GM23248 (cell line): ENCODE results near the gene TREM1. TPM values are rescaled to one million over a fixed set of nuclear protein-coding genes. Genes with fewer than 3 reads are reported as not detected.

ENCODE experiments used
- DNase-seq: peaks from one replicate; pipeline ENCODE4 v3.0.0-alpha.2; 2015
- H2AFZ ChIP-seq: fragments of 200-600 bp; sonication (generic); 2 replicates; pipeline ENCODE4 v1.6.1; 2016; ENCODE audit warnings: antibody characterized with exemption
- H3F3A ChIP-seq: fragments of 200-600 bp; sonication (generic); 2 replicates; pipeline ENCODE4 v1.6.1; 2016; ENCODE audit warnings: mild to moderate bottlenecking, antibody characterized with exemption, mixed run types; ENCODE audit not compliant: insufficient read depth
- H3K27ac ChIP-seq: fragments of 200-600 bp; sonication (generic); 2 replicates; pipeline ENCODE4 v1.5.1; 2016; ENCODE audit warnings: mild to moderate bottlenecking
- H3K27me3 ChIP-seq: fragments of 200-600 bp; sonication (generic); replicated peaks from 2 replicates; pipeline ENCODE4 v1.6.1; 2016; ENCODE audit warnings: mild to moderate bottlenecking; ENCODE audit not compliant: insufficient read depth
- H3K36me3 ChIP-seq: fragments of 200-600 bp; sonication (generic); 2 replicates; pipeline ENCODE4 v1.6.1; 2016; ENCODE audit warnings: low read depth, mild to moderate bottlenecking
- H3K4me1 ChIP-seq: fragments of 200-600 bp; sonication (generic); 2 replicates; pipeline ENCODE4 v1.6.1; 2016; ENCODE audit warnings: mild to moderate bottlenecking; ENCODE audit not compliant: insufficient read depth
- H3K4me2 ChIP-seq: fragments of 200-600 bp; sonication (generic); one replicate; pipeline ENCODE4 v1.6.1; 2016; ENCODE audit warnings: mild to moderate bottlenecking; ENCODE audit not compliant: unreplicated experiment
- H3K4me3 ChIP-seq: fragments of 200-600 bp; sonication (generic); 2 replicates; pipeline ENCODE4 v1.5.1; 2016; ENCODE audit warnings: mild to moderate bottlenecking
- H3K79me2 ChIP-seq: fragments of 200-600 bp; sonication (generic); 2 replicates; pipeline ENCODE4 v1.6.1; 2016; ENCODE audit warnings: mild to moderate bottlenecking; ENCODE audit not compliant: insufficient read depth
- H3K9ac ChIP-seq: fragments of 200-600 bp; sonication (generic); 2 replicates; pipeline ENCODE4 v1.6.1; 2016; ENCODE audit warnings: mild to moderate bottlenecking
- H3K9me2 ChIP-seq: fragments of 200-600 bp; sonication (generic); 2 replicates; pipeline ENCODE4 v1.6.1; 2016; ENCODE audit warnings: mixed run types, mild to moderate bottlenecking, moderate library complexity; ENCODE audit not compliant: insufficient read depth
- H3K9me3 ChIP-seq: fragments of 200-600 bp; sonication (generic); one replicate; pipeline ENCODE4 v1.6.1; 2017; ENCODE audit warnings: low read depth
- H4K20me1 ChIP-seq: fragments of 200-600 bp; sonication (generic); 2 replicates; pipeline ENCODE4 v1.6.0; 2016; ENCODE audit not compliant: insufficient read depth
- EZH2 ChIP-seq: fragments of 200-600 bp; sonication (generic); IDR thresholded peaks from 2 replicates; pipeline ENCODE4 v1.6.1; 2018; ENCODE audit warnings: antibody characterized with exemption, mild to moderate bottlenecking; ENCODE audit not compliant: insufficient read depth, poor library complexity, severe bottlenecking
- EZH2phosphoT487 ChIP-seq: fragments of 200-600 bp; sonication (generic); IDR thresholded peaks from 2 replicates; pipeline ENCODE4 v1.6.1; 2018; ENCODE audit warnings: antibody characterized with exemption, moderate library complexity, mild to moderate bottlenecking, low read depth; ENCODE audit not compliant: insufficient read depth
- WGBS, 2 experiments: methylation state at CpG; one replicate each; pipeline ENCODE4 v1.1.6; 2015 to 2017; ENCODE audit warnings: low lambda C conversion rate in 2 of 2, low coverage in 1 of 2; ENCODE audit errors: missing lambda C conversion rate in 2 of 2; 5-methylcytosine and 5-hydroxymethylcytosine counted together
- in situ Hi-C: fragments of 300-500 bp; cut with MboI; formaldehyde crosslinking; loops from 2 replicates; pipeline ENCODE4 v1.15.0; 2020
- polyA plus RNA-seq: library from polyadenylated mRNA; unstranded; fragments of >200 nt; fragmentation: Nextera tagmentation; extraction: Ambion mirVana; gene quantifications from 2 replicates; pipeline ENCODE4 v1.2.1, GENCODE V29; 2016
- total RNA-seq: library from RNA; depleted of rRNA; stranded (reverse); fragments of >200 nt; shearing (Covaris generic); gene quantifications from 2 replicates; pipeline ENCODE4 v1.2.3, GENCODE V29; 2014

TREM1 gene
- total and polyA plus RNA-seq, 2 experiments from 2014 or later: not detected

DNA sequence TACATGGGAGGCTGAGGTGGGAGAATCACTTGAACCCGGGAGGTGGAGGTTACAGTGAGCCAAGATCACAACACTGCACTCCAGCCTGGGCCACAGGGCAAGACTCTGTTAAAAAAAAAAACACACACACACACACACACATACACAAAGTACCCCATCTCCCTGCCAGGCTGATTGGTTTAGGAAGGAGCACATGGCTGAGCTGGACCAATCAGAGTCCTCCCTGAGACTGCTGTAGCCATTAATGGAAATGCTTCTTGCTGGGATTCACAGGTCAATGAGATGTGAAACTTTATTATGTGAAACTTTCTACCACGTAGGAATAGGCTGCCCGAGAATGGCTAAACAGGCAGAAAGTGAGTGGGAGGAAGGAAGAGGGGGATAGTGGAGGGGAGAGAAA, 2.9 kb downstream of the TREM1 start:
- Histone ChIP-seq H3K9me2 (no peaks in the 10 kb centered on the region), H3K27ac (no peak overlapping the region), H3K36me3 (no peaks in the 10 kb centered on the region), H3F3A (no peaks in the 10 kb centered on the region), H3K4me3 (no peak overlapping the region), H4K20me1 (no peaks in the 10 kb centered on the region), H2AFZ (no peak overlapping the region), H3K27me3 (no peaks in the 10 kb centered on the region), H3K9me3 (no peaks in the 10 kb centered on the region), H3K9ac (no peak overlapping the region), H3K79me2 (no peaks in the 10 kb centered on the region), H3K4me1 (no peaks in the 10 kb centered on the region; the same call in 1 of the 2 replicates), H3K4me2 (no peak overlapping the region)
- no peak for DNase-seq
- in situ Hi-C loops: no loop called here
- TF ChIP-seq EZH2: no peak
- no peak for TF ChIP-seq EZH2phosphoT487
- WGBS, 2 experiments: 68 to 82% methylated on average over 3 of the region's 3 CpGs

DNA sequence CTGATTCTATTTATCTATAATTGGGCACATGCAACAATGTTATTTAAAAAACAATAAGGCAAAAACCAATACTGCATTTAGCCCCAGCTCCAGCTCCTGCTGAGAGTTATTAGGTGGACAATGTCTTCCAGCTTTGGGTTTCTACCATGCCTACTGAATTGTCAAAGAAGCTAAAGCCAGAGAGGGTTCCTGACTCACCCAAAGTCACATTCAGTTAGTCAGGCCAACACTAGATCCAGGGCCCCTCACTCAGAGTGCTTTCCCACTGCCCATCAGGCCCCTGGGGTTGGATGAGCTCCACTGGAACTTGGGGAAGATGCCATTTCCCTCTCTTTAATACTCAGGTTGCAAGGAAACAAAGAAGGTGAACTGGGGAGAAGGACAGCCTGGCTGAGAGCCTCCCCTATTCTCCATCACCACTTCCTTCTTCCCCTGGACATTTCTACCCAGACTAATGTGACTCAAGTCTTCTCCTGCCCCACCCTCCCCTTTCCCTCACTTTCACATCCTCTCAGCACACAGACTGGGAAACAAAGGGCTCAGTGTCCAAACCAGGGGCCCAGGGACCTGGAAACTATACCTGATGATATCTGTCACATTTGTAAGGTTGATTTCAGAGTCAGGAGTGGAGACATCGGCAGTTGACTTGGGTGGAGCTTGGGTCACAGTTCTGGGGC, 6.0 kb downstream of the TREM1 start:
- WGBS, 2 experiments: 41 to 44% methylated on average over 1 of the region's 1 CpG
- no peak for DNase-seq

DNA sequence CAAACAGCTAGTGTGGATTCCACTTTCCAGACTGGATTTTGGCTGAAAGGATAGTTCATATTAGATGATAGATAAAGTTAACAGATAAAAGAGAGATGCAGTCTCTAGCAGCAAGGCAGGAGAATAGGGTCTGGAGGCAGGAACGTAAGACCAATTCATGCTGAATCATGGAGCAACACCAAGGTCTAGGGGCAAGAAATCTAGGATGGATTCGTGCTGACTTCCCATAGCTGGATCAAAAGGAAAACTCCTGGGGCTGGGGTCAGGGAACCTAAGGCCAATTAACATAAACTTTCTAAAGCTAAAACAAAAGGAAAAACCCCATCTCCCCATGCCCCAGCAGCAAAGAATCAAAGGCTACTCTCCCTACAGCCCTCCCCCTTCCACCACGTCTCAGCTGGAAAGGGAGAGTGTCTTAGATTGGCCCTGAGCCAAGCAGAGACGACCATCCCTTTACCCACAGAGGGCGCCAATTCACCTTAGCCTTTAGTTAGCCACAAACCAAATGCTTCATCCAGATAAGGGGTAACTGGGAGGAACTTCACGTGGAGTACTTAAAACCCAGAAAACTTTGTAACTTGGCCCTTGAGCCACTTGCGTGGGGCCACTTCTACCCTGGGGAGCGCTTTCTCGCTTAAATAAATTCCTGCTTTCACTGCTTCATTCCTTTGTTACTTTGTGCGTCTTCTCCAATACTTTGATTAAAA, 7.6 kb downstream of the TREM1 start:
- Histone ChIP-seq H3K4me1 (no peaks in the 10 kb centered on the region), H4K20me1 (no peaks in the 10 kb centered on the region), H3K4me3 (no peak overlapping the region), H3K4me2 (no peak overlapping the region), H3K27me3 (peaks cover 4% of the 10 kb centered on the region; the same call in 1 of the 2 replicates), H3K9me3 (no peaks in the 10 kb centered on the region), H3K9me2 (no peaks in the 10 kb centered on the region), H3K36me3 (no peaks in the 10 kb centered on the region), H2AFZ (no peak overlapping the region), H3K9ac (no peak overlapping the region), H3F3A (no peaks in the 10 kb centered on the region), H3K27ac (no peak overlapping the region), H3K79me2 (no peaks in the 10 kb centered on the region)
- WGBS, 2 experiments: 30 to 34% methylated on average over 10 of the region's 10 CpGs
- in situ Hi-C loops: no loop called here
- no peak for TF ChIP-seq EZH2phosphoT487
- peak; percentile 54 for DNase-seq

More for the DNA sequence above, 6.0 kb downstream of the TREM1 start:
- no peak for TF ChIP-seq EZH2phosphoT487
- Histone ChIP-seq H3K9me2 (no peaks in the 10 kb centered on the region), H3K36me3 (no peaks in the 10 kb centered on the region), H3K27ac (no peak overlapping the region), H2AFZ (no peak overlapping the region), H3K4me1 (no peaks in the 10 kb centered on the region), H3F3A (no peaks in the 10 kb centered on the region), H4K20me1 (no peaks in the 10 kb centered on the region), H3K79me2 (no peaks in the 10 kb centered on the region), H3K4me3 (no peak overlapping the region), H3K27me3 (peaks cover 4% of the 10 kb centered on the region; the same call in 1 of the 2 replicates), H3K9ac (no peak overlapping the region), H3K9me3 (no peaks in the 10 kb centered on the region), H3K4me2 (no peak overlapping the region)
- in situ Hi-C loops: no loop called here

DNA sequence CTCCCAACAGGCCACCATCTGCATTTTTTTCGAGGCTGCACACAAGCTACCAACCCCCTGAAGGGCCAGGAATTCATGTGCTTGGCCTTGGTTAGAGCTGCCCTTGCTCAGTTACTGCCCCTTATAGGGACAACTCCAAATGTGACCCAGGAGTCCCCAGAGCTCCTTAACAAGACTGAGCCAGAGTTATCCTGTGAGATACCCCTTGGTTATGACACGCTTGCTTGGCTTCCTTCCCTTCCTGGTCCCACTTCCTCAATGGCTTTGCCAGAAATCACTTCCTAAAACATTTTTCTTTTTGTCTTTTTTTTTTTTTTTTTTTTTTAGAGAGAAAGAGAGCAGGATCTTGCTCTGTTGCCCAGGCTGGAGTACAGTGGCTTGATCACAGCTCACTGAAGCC, 8.9 kb downstream of the TREM1 start:
- WGBS, 2 experiments: 27 to 42% methylated on average over 2 of the region's 2 CpGs
- no peaks in the 10 kb centered on the region for H3K4me1 ChIP-seq
- no peaks in the 10 kb centered on the region for H3K9me3 ChIP-seq
- no peak for TF ChIP-seq EZH2phosphoT487
- no peak for TF ChIP-seq EZH2
- no peaks in the 10 kb centered on the region for H3K79me2 ChIP-seq
- no peak overlapping the region for H3K4me3 ChIP-seq
- no peaks in the 10 kb centered on the region for H4K20me1 ChIP-seq
- DNase-seq: no peak
- no peak overlapping the region for H3K9ac ChIP-seq
- peaks cover 4% of the 10 kb centered on the region; the same call in 1 of the 2 replicates for H3K27me3 ChIP-seq
- no peak overlapping the region for H3K4me2 ChIP-seq
- H3K27ac ChIP-seq: no peak overlapping the region
- no peaks in the 10 kb centered on the region for H3K9me2 ChIP-seq
- H3K36me3 ChIP-seq: no peaks in the 10 kb centered on the region
- in situ Hi-C loops: no loop called here
- H3F3A ChIP-seq: no peaks in the 10 kb centered on the region
- H2AFZ ChIP-seq: no peak overlapping the region
